GM12865 (cell line): ENCODE data around the gene BRD3OS.
"Not testable (repeated sequence)": the region's sequence is repeated elsewhere in the genome, so short reads cannot be mapped to it uniquely, and the experiment has no call there.

Source experiments
- DNase-seq: peaks from one replicate; pipeline ENCODE4 v3.0.0; 2010; ENCODE audit warnings: low read depth
- H3K4me3 ChIP-seq: 2 replicates; pipeline ENCODE4 v1.5.1; 2011; ENCODE audit warnings: mild to moderate bottlenecking, low read depth, low read length, control low read depth
- TF ChIP-seq, protein P1 (sequence below): IDR thresholded peaks from 2 replicates; pipeline ENCODE4 v1.5.1; 2011; ENCODE audit warnings: low read length, control low read depth, low read depth, inconsistent platforms; ENCODE audit not compliant: insufficient read depth; ENCODE audit errors: missing control alignments

The BRD3OS gene

DNA sequence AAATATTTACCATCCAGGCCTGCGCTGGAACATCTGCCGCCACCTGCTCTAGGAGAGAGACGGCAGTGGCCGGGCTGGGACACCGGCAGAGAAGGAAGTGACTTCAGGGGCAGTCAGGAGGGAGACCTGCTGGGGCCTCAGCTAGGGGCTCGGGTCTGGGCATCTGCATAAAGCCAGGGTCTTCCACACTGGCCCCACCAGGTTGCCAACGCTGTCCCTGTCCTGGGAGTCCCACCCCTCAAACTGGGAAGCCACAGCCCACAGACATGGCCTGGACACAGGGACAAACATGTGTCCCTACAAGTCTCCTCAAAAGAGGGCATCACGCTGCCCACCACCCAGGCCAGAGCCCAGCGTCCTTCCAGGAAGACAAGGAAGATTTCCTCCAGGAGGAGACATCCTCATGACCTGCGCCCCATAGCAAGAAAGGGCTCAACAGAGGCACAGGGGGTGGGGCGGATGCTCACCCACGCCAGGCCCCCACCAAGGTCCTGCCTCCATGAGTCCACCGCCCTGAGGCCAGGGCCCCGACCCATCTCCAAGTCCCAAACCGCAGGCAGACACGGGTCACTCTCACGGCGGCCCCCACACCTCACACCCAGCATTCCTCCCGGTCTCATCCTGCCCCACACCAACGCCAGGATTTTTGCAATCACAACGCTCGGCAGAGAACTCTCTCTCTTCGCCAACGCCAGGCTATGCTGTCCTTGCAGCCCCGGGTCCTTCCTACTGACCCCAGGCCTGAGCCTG lies 42.1 kb upstream of the BRD3OS start:
- DNase-seq: no peak
- TF ChIP-seq, protein P1, sequence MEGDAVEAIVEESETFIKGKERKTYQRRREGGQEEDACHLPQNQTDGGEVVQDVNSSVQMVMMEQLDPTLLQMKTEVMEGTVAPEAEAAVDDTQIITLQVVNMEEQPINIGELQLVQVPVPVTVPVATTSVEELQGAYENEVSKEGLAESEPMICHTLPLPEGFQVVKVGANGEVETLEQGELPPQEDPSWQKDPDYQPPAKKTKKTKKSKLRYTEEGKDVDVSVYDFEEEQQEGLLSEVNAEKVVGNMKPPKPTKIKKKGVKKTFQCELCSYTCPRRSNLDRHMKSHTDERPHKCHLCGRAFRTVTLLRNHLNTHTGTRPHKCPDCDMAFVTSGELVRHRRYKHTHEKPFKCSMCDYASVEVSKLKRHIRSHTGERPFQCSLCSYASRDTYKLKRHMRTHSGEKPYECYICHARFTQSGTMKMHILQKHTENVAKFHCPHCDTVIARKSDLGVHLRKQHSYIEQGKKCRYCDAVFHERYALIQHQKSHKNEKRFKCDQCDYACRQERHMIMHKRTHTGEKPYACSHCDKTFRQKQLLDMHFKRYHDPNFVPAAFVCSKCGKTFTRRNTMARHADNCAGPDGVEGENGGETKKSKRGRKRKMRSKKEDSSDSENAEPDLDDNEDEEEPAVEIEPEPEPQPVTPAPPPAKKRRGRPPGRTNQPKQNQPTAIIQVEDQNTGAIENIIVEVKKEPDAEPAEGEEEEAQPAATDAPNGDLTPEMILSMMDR: no peak
- H3K4me3 ChIP-seq: no peak overlapping the region

DNA sequence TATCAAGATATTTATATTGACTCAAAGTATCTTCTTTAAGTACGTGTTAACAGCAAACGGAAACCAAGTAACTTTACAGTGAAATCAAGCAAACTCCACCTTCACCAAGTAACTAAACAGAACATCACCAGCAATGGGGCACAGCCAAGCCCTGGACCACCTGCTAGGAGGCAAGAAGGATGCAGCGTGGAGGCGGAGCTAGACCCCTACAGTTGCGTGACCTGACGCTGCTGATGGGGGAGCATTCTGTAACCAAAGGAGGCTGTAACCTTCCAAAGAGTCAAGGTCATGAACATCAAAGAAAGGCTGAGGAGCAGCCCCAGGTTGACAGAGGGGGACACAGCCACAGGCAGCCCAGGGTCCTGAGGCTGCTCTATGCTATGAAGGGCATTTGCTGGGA lies 39.2 kb upstream of the BRD3OS start:
- H3K4me3 ChIP-seq: no peak overlapping the region
- TF ChIP-seq, protein P1: no peak
- DNase-seq: no peak

DNA sequence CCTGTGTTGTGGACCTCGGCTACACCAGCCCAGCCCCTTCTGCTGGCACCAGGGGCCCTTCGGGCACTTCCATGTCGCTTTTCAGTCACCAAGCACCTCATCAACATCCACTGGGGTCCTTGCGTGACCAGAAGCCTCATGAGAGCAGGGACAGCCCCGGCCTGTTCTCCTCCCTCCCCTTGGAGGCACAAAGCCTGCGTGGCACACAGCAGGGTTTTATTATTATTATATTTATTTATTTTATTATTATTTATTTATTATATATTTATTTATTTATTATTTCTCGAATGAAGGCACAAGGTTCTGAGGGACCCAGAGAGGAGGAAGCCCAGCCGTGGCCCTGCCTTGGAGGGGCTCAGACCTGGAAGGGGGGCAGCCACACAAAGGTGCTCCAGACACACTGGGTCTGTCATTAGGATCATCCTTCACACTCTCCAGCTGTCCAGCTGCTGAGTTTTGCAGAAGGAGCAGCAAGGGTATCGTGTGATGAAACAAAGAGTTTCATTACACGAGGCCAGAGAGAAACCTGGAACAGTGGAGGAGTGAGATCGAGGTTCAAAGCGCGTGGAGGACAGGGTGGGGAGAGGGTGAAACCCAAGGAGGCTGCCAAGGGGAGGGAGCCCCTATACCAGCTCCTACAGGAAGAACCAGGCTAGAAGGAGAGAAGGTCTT lies 38.4 kb upstream of the BRD3OS start:
- TF ChIP-seq, protein P1: no peak
- no peak overlapping the region for H3K4me3 ChIP-seq
- no peak for DNase-seq

DNA sequence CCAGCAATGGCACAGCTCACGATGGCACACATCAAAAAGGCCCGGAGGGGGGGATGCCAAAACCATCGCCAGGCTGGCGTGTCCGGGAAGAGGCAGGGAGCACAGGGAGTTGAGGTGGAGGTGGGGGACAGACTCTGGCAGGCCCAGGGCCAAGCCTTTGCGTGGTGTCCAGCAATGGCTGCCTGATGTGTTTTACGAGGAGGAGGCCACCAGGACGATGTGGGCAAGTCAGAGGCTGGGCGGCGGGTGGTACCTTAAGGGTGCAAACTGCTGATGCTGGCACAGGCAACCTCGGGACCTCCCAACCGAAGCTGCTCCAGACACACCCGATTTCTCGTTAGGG lies 37.9 kb upstream of the BRD3OS start:
- H3K4me3 ChIP-seq: no peak overlapping the region
- TF ChIP-seq, protein P1: no peak
- DNase-seq: no peak

DNA sequence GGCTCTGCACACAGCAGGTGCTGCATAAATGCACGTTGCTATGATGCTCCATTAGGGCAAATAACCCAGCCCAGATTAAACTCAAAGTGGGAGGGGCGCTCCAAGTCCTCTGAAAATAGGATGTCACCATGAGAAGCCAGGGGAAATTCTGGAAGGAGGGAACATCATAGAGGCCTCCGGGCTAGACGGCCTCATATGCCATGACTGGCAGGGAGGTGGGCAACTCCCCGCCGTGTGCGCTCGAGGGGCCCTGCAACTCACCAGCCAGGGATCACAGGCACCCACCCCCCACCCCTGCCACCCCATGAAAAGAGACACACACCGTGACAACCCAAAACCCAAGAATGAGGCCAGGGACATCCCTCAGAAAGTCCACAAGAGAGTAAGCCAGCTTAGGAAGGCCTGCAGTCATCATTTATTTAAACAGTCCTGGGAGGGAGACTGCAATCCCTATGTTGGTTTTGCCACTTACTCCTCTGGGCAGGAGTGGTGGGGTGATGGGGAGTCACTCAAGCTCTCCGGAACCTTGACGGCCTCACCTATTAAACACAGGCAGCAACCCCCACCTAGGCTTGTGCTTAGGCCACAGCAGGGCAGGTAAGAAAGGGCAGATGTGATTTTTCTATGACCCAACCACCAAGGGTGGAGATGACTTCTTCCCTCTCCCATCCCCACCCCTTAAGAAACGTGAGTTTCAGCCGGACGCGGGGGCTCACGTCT lies 37.2 kb upstream of the BRD3OS start:
- no peak for DNase-seq
- no peak overlapping the region for H3K4me3 ChIP-seq
- TF ChIP-seq, protein P1: no peak

DNA sequence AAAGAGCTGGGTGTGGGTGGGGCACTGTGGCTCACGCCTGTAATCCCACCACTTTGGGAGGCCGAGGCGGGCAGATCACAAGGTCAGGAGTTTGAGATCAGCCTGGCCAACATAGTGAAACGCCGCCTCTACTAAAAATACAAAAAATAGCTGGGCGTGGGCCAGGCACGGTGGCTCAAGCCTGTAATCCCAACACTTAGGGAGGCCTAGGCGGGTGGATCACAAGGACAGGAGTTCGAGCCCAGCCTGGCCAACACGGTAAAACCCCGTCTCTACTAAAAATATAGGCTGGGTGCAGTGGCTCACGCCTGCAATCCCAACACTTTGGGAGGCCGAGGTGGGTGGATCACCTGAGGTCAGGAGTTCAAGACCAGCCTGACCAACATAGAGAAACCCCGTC lies 36.5 kb upstream of the BRD3OS start:
- DNase-seq: not testable (repeated sequence)

DNA sequence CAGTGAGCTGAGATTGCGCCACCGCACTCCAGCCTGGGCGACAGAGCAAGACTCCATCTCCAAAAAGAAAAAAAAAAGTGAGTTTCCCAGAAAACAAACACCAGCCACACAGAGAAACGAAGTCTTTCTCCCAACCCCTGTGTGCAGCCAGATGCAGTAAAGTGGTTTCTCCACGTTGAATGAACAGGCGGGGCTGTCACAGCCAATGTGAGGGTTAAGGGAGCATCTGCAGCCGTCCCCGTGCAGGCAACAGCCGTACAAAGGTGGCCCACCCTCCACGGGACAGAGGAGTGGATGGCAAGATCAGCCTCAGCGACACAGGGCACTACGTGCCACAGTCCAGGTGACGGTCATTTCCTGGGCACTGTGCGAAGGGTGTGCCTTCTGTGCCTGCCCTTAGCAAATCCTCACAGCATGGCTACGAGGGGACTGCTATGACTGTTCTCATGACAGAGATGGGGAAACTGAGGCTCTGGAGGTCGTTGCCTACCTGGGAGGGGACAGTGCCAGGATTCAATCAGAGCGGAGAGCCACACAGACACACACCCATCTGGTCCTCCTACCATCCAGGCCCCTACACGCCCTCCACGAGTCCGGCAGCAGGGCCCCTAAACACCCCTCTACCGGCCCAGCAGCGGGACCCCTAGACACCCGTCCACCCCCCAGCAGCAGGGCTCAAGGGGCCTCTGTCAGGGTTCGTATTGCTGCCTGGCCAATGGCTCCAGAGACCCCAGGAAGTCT lies 35.5 kb upstream of the BRD3OS start:
- TF ChIP-seq, protein P1: no peak
- H3K4me3 ChIP-seq: peak overlapping the region; percentile 60
- DNase-seq: no peak

More for the DNA sequence above, 36.5 kb upstream of the BRD3OS start:
- not testable (repeated sequence) for H3K4me3 ChIP-seq
